ENCODE results near the gene LRRC4B. TPM values are rescaled to one million over a fixed set of nuclear protein-coding genes. Genes with fewer than 3 reads are reported as not detected.
"Not testable (repeated sequence)": the region's sequence is repeated elsewhere in the genome, so short reads cannot be mapped to it uniquely, and the experiment has no call there.

The LRRC4B gene
- total RNA-seq, 2 donors from 2014 or later = 2.3 to 7.0 TPM

DNA sequence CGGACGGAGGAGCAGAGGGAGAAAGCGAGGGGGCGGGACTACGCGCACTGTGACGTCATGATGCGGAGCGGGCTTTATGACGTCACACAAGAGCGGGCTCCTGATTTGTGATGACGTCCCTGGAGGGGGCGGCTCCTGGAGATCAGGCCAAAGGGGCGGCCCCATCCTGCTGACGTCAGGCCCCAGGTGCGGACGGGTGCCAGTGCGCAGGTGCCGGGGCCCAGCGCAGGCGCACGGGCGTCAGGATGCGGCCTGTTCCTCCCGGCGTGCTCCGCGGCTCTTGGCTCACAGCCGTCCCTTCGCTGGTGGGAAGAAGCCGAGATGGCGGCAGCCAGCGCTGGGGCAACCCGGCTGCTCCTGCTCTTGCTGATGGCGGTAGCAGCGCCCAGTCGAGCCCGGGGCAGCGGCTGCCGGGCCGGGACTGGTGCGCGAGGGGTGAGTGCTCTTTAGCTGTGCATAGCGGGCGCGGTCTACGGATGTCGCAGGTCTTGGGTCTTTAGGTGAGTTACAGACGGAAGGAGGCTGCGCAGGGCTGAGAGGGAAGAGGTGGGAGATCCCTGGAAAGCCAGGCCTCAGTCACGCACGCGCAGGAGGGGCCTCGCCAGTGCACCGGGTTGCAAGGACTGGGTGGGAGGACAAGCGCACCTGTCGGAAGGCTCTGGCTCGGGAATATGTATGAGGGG is 91.9 kb downstream of the LRRC4B start, which contains the start of the genes EMC10 and GARIN5A:
Gene EMC10, plus strand, starts transcription at position 284 of the 683 bp plus-strand sequence. Its CDS starts 38 bp downstream, at position 322.
Gene GARIN5A, minus strand, starts transcription at position 625 of the 683 bp plus-strand sequence. Its CDS starts 460 bp downstream, at position 165.
- Mint-ChIP-seq H3K27me3 (ENCODE audit: insufficient read depth) (peaks cover 5% of the 10 kb centered on the region), H3K27ac (peak within 1 kb of the TSS; percentile 99), H3K9me3 (peaks cover 26% of the 10 kb centered on the region), H3K36me3 (ENCODE audit: low read depth) (peaks cover 37% of the 10 kb centered on the region), H3K4me3 (peak within 1 kb of the TSS; percentile 98), H3K4me1 (peaks cover 3% of the 10 kb centered on the region)
- Histone ChIP-seq H3K9me3 (ENCODE audit: control insufficient read depth, low read length) (peaks cover 22% of the 10 kb centered on the region), H3K9ac (ENCODE audit: extremely low read depth, low read length, poor library complexity, severe bottlenecking) (peak within 1 kb of the TSS; percentile 85), H3K36me3 (ENCODE audit: control insufficient read depth, insufficient read depth, low read length) (peaks cover 20% of the 10 kb centered on the region), H3K27me3 (ENCODE audit: control insufficient read depth, insufficient read depth, low read length, poor library complexity, severe bottlenecking) (no peaks in the 10 kb centered on the region), H3K4me1 (ENCODE audit: control insufficient read depth, insufficient read depth, low read length) (no peaks in the 10 kb centered on the region), H3K27ac (ENCODE audit: low read depth, low read length) (peak within 1 kb of the TSS; percentile 91), H3K4me3 (ENCODE audit: low read length) (peak within 1 kb of the TSS; percentile 91)
- WGBS, 2 experiments (ENCODE audit: insufficient coverage in 1 of 2, insufficient read length in 1 of 2) = 8 to 14% methylated on average over 30 to 58 of the region's 58 CpGs
- TF ChIP-seq, protein P1, sequence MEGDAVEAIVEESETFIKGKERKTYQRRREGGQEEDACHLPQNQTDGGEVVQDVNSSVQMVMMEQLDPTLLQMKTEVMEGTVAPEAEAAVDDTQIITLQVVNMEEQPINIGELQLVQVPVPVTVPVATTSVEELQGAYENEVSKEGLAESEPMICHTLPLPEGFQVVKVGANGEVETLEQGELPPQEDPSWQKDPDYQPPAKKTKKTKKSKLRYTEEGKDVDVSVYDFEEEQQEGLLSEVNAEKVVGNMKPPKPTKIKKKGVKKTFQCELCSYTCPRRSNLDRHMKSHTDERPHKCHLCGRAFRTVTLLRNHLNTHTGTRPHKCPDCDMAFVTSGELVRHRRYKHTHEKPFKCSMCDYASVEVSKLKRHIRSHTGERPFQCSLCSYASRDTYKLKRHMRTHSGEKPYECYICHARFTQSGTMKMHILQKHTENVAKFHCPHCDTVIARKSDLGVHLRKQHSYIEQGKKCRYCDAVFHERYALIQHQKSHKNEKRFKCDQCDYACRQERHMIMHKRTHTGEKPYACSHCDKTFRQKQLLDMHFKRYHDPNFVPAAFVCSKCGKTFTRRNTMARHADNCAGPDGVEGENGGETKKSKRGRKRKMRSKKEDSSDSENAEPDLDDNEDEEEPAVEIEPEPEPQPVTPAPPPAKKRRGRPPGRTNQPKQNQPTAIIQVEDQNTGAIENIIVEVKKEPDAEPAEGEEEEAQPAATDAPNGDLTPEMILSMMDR (conservative IDR thresholded peaks at IDR 0.05) = no peak
- DNase-seq = peak; percentile 98

DNA sequence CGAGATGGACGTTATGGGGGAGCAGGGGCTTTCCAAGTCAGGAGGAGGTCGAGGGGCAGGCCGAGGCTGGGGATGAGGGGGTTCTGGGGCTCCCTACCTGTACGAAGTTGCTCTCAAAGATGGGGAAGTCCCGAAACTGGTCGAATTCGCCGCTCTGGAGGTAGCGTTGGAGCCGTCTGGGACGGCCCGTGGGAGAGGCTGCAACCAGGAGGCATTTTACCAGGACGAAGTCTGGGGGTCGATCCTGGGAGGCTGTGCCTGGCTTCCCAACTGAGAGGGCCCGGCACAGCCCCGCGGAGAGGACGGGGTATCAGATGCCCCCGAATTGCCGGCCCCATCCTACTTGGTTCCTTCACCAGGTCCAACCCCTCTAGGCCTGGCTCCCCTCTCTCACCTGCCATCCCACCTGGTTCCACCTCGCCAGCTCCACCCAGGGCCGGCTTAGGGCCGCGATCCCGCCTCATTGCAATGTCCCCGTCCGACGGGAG is 92.5 kb downstream of the LRRC4B start:
- H3K9me3 Mint-ChIP-seq = peaks cover 26% of the 10 kb centered on the region
- peaks cover 32% of the 10 kb centered on the region for H3K36me3 Mint-ChIP-seq (ENCODE audit: low read depth)
- H3K27ac ChIP-seq (ENCODE audit: low read depth, low read length) = no peak overlapping the region
- DNase-seq = no peak
- peak overlapping the region; percentile 98 for H3K4me3 Mint-ChIP-seq
- H3K4me1 Mint-ChIP-seq = peaks cover 3% of the 10 kb centered on the region
- H3K9ac ChIP-seq (ENCODE audit: extremely low read depth, low read length, poor library complexity, severe bottlenecking) = no peak overlapping the region
- peaks cover 20% of the 10 kb centered on the region for H3K36me3 ChIP-seq (ENCODE audit: control insufficient read depth, insufficient read depth, low read length)
- TF ChIP-seq, protein P1 (conservative IDR thresholded peaks at IDR 0.05) = no peak
- WGBS, 2 experiments (ENCODE audit: insufficient coverage in 1 of 2, insufficient read length in 1 of 2) = 80 to 81% methylated on average over 28 to 29 of the region's 29 CpGs
- H3K27ac Mint-ChIP-seq = peak overlapping the region; percentile 99
- H3K4me1 ChIP-seq (ENCODE audit: control insufficient read depth, insufficient read depth, low read length) = no peaks in the 10 kb centered on the region
- peak overlapping the region; percentile 91 for H3K4me3 ChIP-seq (ENCODE audit: low read length)
- peaks cover 5% of the 10 kb centered on the region for H3K27me3 Mint-ChIP-seq (ENCODE audit: insufficient read depth)
- H3K27me3 ChIP-seq (ENCODE audit: control insufficient read depth, insufficient read depth, low read length, poor library complexity, severe bottlenecking) = no peaks in the 10 kb centered on the region
- H3K9me3 ChIP-seq (ENCODE audit: control insufficient read depth, low read length) = peaks cover 23% of the 10 kb centered on the region

DNA sequence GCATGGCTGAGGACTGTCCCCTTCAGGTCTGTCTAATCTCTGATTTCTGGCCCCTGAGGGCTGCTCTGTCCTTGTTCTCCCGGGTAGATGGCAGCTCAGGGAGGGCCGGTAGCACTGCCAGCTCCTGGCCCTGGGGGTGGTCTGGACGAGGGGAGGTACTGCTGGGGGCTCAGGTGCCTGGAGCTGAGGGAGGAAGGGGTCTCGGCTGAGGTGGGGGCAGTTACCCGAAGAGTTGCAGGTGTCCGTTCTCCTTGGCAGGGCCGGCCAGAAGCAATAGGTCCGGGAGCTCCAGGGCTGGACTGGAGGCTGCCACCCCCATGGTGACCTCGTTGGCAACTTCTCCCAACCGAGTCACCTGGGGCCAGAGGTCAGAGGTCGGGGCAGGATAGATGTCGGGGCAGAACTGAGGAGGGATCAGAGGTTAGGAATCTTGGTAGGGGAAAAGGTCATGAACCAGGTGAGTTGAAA is 93.1 kb downstream of the LRRC4B start:
- H3K4me1 ChIP-seq (ENCODE audit: control insufficient read depth, insufficient read depth, low read length) = no peaks in the 10 kb centered on the region
- WGBS, 2 experiments (ENCODE audit: insufficient coverage in 1 of 2, insufficient read length in 1 of 2) = 88 to 91% methylated on average over 6 to 12 of the region's 12 CpGs
- Mint-ChIP-seq H3K36me3 (ENCODE audit: low read depth) (peaks cover 29% of the 10 kb centered on the region), H3K27me3 (ENCODE audit: insufficient read depth) (peaks cover 5% of the 10 kb centered on the region), H3K9me3 (peaks cover 26% of the 10 kb centered on the region), H3K27ac (peak overlapping the region; percentile 68), H3K4me1 (peaks cover 3% of the 10 kb centered on the region), H3K4me3 (no peak overlapping the region)
- TF ChIP-seq, protein P1 (conservative IDR thresholded peaks at IDR 0.05) = no peak
- no peak overlapping the region for H3K4me3 ChIP-seq (ENCODE audit: low read length)
- no peak overlapping the region for H3K9ac ChIP-seq (ENCODE audit: extremely low read depth, low read length, poor library complexity, severe bottlenecking)
- no peak overlapping the region for H3K27ac ChIP-seq (ENCODE audit: low read depth, low read length)
- peaks cover 23% of the 10 kb centered on the region for H3K9me3 ChIP-seq (ENCODE audit: control insufficient read depth, low read length)
- H3K36me3 ChIP-seq (ENCODE audit: control insufficient read depth, insufficient read depth, low read length) = peaks cover 20% of the 10 kb centered on the region
- H3K27me3 ChIP-seq (ENCODE audit: control insufficient read depth, insufficient read depth, low read length, poor library complexity, severe bottlenecking) = no peaks in the 10 kb centered on the region
- DNase-seq = no peak

DNA sequence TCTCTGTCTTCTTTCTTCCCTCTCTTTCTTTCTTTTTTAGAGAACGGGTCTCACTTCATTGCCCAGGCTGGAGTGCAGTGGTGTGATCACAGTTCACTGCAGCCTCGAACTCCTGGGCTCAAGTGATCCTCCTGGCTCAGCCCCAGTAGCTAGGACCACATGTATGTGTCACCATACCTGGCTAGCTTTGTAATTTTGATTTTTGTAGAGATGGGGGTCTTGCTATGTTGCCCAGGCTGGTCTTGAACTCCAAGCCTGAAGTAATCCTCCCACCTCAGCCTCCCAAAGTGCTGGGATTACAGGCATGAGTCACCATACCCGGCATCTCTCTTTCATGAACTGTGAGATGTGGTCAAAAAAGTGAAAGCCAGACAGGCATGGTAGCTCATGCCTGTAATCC is 94.9 kb downstream of the LRRC4B start:
- not testable (repeated sequence) for H3K4me1 ChIP-seq (ENCODE audit: control insufficient read depth, insufficient read depth, low read length); H3K4me1 Mint-ChIP-seq; H3K27ac ChIP-seq (ENCODE audit: low read depth, low read length); H3K4me3 ChIP-seq (ENCODE audit: low read length); H3K27ac Mint-ChIP-seq; H3K9ac ChIP-seq (ENCODE audit: extremely low read depth, low read length, poor library complexity, severe bottlenecking); H3K36me3 ChIP-seq (ENCODE audit: control insufficient read depth, insufficient read depth, low read length); H3K27me3 ChIP-seq (ENCODE audit: control insufficient read depth, insufficient read depth, low read length, poor library complexity, severe bottlenecking); H3K4me3 Mint-ChIP-seq; DNase-seq
- peaks cover 11% of the 10 kb centered on the region for H3K27me3 Mint-ChIP-seq (ENCODE audit: insufficient read depth)
- H3K9me3 ChIP-seq (ENCODE audit: control insufficient read depth, low read length) = peaks cover 19% of the 10 kb centered on the region
- WGBS, 2 experiments (ENCODE audit: insufficient coverage in 1 of 2, insufficient read length in 1 of 2) = 60 to 86% methylated on average over 2 to 3 of the region's 3 CpGs
- peaks cover 21% of the 10 kb centered on the region for H3K9me3 Mint-ChIP-seq
- peaks cover 15% of the 10 kb centered on the region for H3K36me3 Mint-ChIP-seq (ENCODE audit: low read depth)

Data from endodermal cell (in vitro differentiated cells).